ENCODE measurements around the gene KIAA2012.

Gene KIAA2012

DNA sequence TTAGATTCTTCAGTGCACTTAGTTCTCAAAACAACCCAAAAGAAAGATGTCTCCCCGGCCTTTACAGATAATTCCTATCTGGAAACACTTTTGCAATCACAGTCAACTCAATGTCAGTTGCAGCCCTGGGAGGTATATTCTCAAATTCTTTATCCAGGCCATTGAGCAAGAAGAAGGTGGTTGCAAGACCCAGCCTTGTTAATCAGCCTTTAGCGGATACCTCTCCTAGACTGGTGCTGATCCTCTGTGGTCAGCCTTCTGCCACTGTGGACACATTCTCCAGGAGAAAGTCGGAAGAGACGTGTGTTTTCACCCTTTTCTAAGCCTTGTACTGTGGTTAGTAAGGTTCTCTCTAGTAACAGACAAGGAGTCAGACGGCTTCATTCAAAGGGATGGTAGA is 47.2 kb upstream of the KIAA2012 start:
- Histone ChIP-seq H3K4me3 (ENCODE audit: low read length) (no peak overlapping the region), H3K9me2 (replicated peaks; ENCODE audit: control insufficient read depth, low read length) (no peaks in the 10 kb centered on the region), H3K9me3 (ENCODE audit: control insufficient read depth, insufficient read depth, low read length) (no peaks in the 10 kb centered on the region), H3K27me3 (ENCODE audit: control insufficient read depth, low read length) (peaks cover 13% of the 10 kb centered on the region), H3K27ac (ENCODE audit: low read depth, low read length) (no peak overlapping the region), H3K79me2 (ENCODE audit: control insufficient read depth, low read length) (no peaks in the 10 kb centered on the region), H3K4me2 (ENCODE audit: low read length) (no peak overlapping the region), H3K4me1 (ENCODE audit: control insufficient read depth, low read length) (no peaks in the 10 kb centered on the region), H4K20me1 (ENCODE audit: control insufficient read depth, insufficient read depth, low read depth, low read length) (no peaks in the 10 kb centered on the region), H3K36me3 (ENCODE audit: control insufficient read depth, low read length) (no peaks in the 10 kb centered on the region), H3F3A (ENCODE audit: control insufficient read depth, insufficient read depth) (no peaks in the 10 kb centered on the region)
- no peak for TF ChIP-seq CTCF (IDR thresholded peaks at IDR 0.05; ENCODE audit: low read depth, low read length, poor library complexity, severe bottlenecking)
- no peak for TF ChIP-seq EZH2phosphoT487 (IDR thresholded peaks at IDR 0.05; ENCODE audit: borderline replicate concordance, low read length)

DNA sequence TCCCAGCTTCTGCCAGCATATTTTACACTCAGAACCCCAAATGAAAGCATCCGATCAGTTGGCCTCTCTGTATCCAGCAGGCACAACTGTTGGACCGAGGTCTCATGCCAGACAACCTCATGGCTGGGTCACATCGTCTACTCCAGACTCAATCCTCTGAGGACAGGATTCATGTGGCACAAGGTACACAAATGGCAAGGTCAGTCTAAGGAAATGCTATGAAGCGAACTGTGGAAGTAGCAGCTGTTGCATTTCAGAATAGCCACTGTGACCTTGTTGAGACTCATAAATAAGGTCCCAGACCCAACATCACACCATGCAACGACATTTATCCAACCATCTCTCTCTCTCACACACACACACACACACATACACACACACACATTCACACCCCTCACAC is 46.5 kb upstream of the KIAA2012 start:
- no peak for TF ChIP-seq EZH2phosphoT487 (IDR thresholded peaks at IDR 0.05; ENCODE audit: borderline replicate concordance, low read length)
- TF ChIP-seq CTCF (IDR thresholded peaks at IDR 0.05; ENCODE audit: low read depth, low read length, poor library complexity, severe bottlenecking): no peak
- Histone ChIP-seq H3K27me3 (ENCODE audit: control insufficient read depth, low read length) (peaks cover 20% of the 10 kb centered on the region), H3K9me2 (replicated peaks; ENCODE audit: control insufficient read depth, low read length) (no peaks in the 10 kb centered on the region), H3K36me3 (ENCODE audit: control insufficient read depth, low read length) (no peaks in the 10 kb centered on the region), H3K27ac (ENCODE audit: low read depth, low read length) (no peak overlapping the region), H3K79me2 (ENCODE audit: control insufficient read depth, low read length) (no peaks in the 10 kb centered on the region), H3K4me2 (ENCODE audit: low read length) (no peak overlapping the region), H3K9me3 (ENCODE audit: control insufficient read depth, insufficient read depth, low read length) (no peaks in the 10 kb centered on the region), H3K4me1 (ENCODE audit: control insufficient read depth, low read length) (no peaks in the 10 kb centered on the region), H3K4me3 (ENCODE audit: low read length) (no peak overlapping the region), H4K20me1 (ENCODE audit: control insufficient read depth, insufficient read depth, low read depth, low read length) (no peaks in the 10 kb centered on the region), H3F3A (ENCODE audit: control insufficient read depth, insufficient read depth) (no peaks in the 10 kb centered on the region)

GRCh38 chr2:202030691-202031090 is 42.4 kb upstream of the KIAA2012 start:
- Histone ChIP-seq H4K20me1 (ENCODE audit: control insufficient read depth, insufficient read depth, low read depth, low read length) (no peaks in the 10 kb centered on the region), H3F3A (ENCODE audit: control insufficient read depth, insufficient read depth) (no peaks in the 10 kb centered on the region), H3K36me3 (ENCODE audit: control insufficient read depth, low read length) (no peaks in the 10 kb centered on the region), H3K4me3 (ENCODE audit: low read length) (no peak overlapping the region), H3K27me3 (ENCODE audit: control insufficient read depth, low read length) (peaks cover 48% of the 10 kb centered on the region), H3K9me3 (ENCODE audit: control insufficient read depth, insufficient read depth, low read length) (no peaks in the 10 kb centered on the region), H3K27ac (ENCODE audit: low read depth, low read length) (no peak overlapping the region), H3K9me2 (replicated peaks; ENCODE audit: control insufficient read depth, low read length) (no peaks in the 10 kb centered on the region), H3K79me2 (ENCODE audit: control insufficient read depth, low read length) (no peaks in the 10 kb centered on the region), H3K4me2 (ENCODE audit: low read length) (no peak overlapping the region), H3K4me1 (ENCODE audit: control insufficient read depth, low read length) (peaks cover 11% of the 10 kb centered on the region)
- TF ChIP-seq EZH2phosphoT487 (IDR thresholded peaks at IDR 0.05; ENCODE audit: borderline replicate concordance, low read length) (no peak), CTCF (IDR thresholded peaks at IDR 0.05; ENCODE audit: low read depth, low read length, poor library complexity, severe bottlenecking) (no peak)
